ENCODE measurements around the gene AASDH.
A peak's percentile ranks its signal among the peaks of the same experiment; 100 is the strongest.

Gene AASDH

DNA sequence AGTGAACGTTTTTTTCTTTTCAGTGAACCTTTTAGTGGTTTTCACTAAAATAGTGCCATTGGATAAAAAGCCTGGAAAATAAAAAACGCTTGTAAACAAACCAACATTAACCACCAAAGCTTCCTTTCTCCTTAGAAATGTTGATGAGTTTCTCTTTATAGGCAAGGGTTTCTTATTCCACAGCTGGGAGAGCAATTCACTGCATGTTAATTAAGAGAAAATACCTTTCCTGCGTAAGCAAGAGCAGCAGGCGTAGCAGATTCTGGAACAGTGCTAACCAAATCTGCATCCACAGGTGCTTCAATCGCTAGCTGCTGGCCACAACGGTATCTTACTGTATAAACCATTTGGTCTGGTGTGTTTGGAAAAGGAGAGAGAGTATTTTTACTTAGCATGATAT is 13.3 kb upstream of the AASDH start:
- H3K4me3 ChIP-seq (ENCODE audit: low read length), result no peak overlapping the region
- TF ChIP-seq, protein P1, sequence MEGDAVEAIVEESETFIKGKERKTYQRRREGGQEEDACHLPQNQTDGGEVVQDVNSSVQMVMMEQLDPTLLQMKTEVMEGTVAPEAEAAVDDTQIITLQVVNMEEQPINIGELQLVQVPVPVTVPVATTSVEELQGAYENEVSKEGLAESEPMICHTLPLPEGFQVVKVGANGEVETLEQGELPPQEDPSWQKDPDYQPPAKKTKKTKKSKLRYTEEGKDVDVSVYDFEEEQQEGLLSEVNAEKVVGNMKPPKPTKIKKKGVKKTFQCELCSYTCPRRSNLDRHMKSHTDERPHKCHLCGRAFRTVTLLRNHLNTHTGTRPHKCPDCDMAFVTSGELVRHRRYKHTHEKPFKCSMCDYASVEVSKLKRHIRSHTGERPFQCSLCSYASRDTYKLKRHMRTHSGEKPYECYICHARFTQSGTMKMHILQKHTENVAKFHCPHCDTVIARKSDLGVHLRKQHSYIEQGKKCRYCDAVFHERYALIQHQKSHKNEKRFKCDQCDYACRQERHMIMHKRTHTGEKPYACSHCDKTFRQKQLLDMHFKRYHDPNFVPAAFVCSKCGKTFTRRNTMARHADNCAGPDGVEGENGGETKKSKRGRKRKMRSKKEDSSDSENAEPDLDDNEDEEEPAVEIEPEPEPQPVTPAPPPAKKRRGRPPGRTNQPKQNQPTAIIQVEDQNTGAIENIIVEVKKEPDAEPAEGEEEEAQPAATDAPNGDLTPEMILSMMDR (IDR thresholded peaks at IDR 0.05; ENCODE audit: insufficient read depth, low read depth, low read length, missing control alignments), result no peak
- no peak for DNase-seq (ENCODE audit: low read depth)

DNA sequence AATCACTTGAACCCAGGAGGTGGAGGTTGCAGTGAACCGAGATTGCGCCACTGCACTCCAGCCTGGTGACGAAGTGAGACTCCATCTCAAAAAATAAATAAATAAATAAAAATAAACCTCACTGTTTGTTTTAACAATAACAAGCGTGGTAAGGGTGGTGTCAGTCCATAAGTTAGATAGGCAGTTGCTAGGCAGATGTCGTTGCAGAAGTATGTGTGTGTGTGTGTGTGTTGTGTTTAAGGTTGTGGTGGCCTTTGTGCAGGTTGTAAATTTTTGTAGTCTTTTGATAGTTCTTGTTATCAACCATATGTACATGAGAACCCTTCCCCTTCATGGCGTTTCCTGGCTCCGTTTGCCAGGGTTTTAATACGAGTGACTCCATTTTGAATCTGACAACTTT is 4.0 kb upstream of the AASDH start:
- no peak overlapping the region for H3K4me3 ChIP-seq (ENCODE audit: low read length)
- TF ChIP-seq, protein P1 (IDR thresholded peaks at IDR 0.05; ENCODE audit: insufficient read depth, low read depth, low read length, missing control alignments), result no peak
- DNase-seq (ENCODE audit: low read depth), result no peak

DNA sequence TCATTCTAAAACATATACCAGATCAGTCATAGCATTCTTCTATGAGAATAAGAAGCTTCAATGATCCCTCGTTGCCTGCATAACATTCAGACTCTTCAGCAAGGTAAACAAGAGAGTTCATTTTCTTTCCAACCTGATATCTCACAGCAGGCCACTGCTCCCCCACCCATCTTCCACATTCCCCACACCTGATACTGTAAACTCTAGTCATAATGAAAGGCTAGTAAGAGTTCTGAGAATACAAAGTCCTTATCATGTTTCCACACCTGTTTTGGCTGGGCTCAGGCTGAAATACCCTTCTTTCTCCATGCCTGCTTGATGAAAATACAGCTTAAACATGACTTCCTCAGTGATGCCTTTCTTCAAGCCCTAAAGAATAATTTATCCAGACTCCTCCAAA is 2.3 kb upstream of the AASDH start:
- H3K4me3 ChIP-seq (ENCODE audit: low read length), result no peak overlapping the region
- DNase-seq (ENCODE audit: low read depth), result no peak
- TF ChIP-seq, protein P1 (IDR thresholded peaks at IDR 0.05; ENCODE audit: insufficient read depth, low read depth, low read length, missing control alignments), result no peak

DNA sequence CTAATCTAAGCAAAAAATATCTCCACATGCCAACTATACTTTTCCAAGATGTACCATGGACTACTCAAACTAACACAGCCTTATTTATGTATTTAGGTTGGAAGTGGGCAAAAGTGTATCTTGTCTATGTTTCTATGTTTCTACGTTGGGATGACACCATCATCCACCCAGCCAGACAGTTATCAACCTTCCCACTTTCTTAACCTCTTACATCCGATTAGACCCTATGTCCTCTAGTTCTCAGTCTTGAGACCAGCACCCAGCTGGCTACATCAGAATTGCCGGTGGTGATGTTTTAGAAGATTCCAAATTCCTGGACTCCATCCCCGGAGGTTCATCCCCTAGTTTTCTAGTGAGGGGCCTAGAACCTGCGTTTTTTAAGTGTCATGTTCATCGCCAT is 1.0 kb upstream of the AASDH start:
- peak overlapping the region; percentile 91 for H3K4me3 ChIP-seq (ENCODE audit: low read length)
- TF ChIP-seq, protein P1 (IDR thresholded peaks at IDR 0.05; ENCODE audit: insufficient read depth, low read depth, low read length, missing control alignments), result no peak
- DNase-seq (ENCODE audit: low read depth), result no peak

DNA sequence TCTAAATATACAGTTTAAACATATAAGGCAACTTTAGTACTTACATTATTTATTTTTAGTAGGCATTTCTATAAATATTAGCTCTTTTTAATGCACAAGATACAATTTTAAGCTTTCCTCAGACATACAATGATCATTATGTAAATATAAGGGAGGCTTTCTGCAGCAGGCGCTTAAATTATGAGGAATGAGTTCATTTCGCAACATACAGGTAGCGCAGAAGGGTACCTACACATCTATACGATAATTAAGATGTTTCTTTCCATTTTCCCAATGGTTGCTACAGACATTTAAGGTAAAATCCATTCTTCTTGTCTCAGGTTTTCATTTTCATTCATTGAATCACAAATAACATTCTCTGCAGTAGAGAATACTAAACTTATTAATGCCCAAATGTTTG is 1.2 kb downstream of the AASDH start:
- peak overlapping the region; percentile 35 for H3K4me3 ChIP-seq (ENCODE audit: low read length)
- no peak for DNase-seq (ENCODE audit: low read depth)
- TF ChIP-seq, protein P1 (IDR thresholded peaks at IDR 0.05; ENCODE audit: insufficient read depth, low read depth, low read length, missing control alignments), result no peak

DNA sequence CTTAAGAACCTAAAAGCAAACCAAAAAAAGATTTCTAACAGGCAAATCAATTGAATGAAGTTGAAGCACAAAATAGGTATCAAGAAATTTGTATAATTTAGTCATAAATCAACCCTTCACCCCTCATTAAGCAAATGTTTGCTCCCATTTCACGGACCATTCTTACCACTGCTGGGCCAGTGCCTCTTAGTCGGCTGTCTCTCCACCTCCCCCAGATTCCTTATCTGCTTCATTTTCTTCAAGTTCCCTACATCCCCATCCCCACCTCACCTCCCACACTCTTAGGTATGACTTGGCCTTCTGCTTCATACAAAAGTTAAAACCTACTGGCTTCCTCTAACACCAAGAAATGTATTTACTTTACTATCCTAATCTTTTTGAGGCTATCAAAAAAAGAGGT is 11.8 kb downstream of the AASDH start:
- DNase-seq (ENCODE audit: low read depth), result no peak
- no peak overlapping the region for H3K4me3 ChIP-seq (ENCODE audit: low read length)
- TF ChIP-seq, protein P1 (IDR thresholded peaks at IDR 0.05; ENCODE audit: insufficient read depth, low read depth, low read length, missing control alignments), result no peak

DNA sequence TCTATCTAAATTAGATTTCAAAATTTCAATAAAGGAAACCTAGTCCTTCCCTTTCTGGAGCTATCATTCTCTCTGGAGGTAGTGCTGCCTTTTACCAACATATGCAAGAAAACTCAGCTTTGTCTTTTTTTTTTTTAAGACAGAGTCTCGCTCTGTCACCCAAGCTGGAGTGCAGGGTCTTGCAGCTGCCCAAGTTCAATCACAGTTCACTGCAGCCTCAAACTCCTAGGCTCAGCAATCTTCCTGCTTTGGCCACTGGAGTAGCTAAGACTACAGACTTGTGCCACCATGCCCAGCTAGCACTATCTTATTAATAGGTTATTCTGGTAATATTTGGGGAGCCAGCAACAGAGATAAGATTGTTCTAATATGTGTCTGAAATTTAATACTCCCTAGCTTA is 12.3 kb downstream of the AASDH start:
- no peak for DNase-seq (ENCODE audit: low read depth)
- no peak overlapping the region for H3K4me3 ChIP-seq (ENCODE audit: low read length)
- TF ChIP-seq, protein P1 (IDR thresholded peaks at IDR 0.05; ENCODE audit: insufficient read depth, low read depth, low read length, missing control alignments), result no peak

Data from epithelial cell of esophagus (primary cell).